Activated CD4-positive, CD25-positive, alpha-beta regulatory T cell treated with anti-CD3 and anti-CD28 coated beads, Interleukin-2, amount 50 U/mL, for 24 hours (primary cell): Measurements from ENCODE around the gene WDR37.
A peak's percentile ranks its signal among the peaks of the same experiment; 100 is the strongest.

Source experiments
- ATAC-seq, 2 donors: fragments of 150-1000 bp; cut with Tn5 transposase; one replicate each; pipeline ENCODE4 v1.10.0; 2021; ENCODE audit warnings: mild to moderate bottlenecking in 1 of 2, moderate library complexity in 1 of 2

WDR37 gene

DNA sequence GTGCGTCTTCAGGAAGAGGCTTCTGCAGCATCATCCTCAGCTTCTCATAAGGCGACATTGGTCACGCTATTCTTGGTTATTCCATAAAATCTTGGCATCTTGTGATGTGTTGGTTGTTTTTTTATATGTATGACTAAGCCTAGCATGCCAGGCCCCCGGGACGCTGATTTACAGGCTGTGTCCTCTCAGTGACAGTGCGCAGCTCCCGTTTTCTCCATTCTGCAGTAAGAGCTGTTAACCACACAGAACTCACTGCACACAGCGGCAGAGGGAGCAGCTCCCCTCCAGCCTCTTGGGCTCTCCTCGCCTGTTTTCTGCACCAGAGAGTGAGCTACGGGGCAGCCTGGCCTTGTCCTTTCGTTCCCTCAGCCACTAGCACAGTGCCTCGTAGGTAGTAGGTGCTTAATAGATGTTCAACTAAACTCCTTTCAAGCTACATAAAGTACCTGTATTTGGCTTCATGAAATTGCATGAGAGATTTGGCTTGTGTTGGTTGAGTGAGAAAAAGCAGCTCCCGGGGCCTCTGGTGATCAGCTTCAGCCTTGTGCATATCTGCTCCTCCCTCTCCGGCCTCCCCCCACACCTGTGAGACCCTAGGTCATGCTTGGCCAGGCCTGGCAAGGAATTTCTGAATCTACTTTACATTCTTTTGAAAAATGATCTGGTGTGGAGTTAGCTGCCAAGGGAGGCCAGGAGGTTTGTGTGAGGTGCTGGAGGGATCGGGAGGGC is 116.2 kb downstream of the WDR37 start:
- no peak for ATAC-seq

DNA sequence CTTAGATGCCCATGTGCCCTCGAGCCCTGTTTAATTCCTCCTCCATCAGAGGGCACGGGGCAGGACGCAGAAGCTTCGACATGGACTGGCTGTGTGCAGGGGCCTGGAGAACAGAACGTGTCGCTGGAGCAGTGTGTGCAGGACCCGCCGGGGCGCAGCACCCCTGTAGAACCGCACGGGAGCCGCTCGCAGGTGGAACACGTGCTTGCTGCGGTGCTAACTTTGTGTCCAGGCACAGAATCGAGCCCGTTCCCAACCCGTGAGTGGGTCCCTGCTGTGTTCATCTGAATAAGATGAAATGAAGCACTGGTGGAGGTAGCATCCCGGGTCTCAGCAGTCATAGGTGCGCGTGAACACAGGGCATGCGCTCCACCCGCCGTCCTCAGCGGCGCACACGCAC is 116.9 kb downstream of the WDR37 start:
- ATAC-seq: no peak

DNA sequence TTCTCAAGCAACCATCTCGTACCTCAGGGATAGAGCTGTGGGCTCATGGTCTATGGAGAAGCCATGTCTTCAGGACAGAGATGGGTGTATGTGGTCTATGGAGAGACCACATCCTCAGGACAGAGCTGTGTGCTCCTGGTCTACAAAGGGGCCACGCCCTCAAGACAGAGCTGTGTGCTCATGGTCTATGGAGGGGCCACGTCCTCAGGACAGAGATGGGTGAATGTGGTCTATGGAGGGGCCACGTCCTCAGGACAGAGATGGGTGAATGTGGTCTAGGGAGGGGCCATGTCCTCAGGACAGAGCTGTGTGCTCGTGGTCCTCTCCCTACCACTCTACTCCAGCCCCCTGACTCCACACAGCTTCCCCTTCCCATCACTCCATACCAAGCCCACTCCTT is 117.8 kb downstream of the WDR37 start:
- peak in 1 of 2 donors; percentile 24 for ATAC-seq

DNA sequence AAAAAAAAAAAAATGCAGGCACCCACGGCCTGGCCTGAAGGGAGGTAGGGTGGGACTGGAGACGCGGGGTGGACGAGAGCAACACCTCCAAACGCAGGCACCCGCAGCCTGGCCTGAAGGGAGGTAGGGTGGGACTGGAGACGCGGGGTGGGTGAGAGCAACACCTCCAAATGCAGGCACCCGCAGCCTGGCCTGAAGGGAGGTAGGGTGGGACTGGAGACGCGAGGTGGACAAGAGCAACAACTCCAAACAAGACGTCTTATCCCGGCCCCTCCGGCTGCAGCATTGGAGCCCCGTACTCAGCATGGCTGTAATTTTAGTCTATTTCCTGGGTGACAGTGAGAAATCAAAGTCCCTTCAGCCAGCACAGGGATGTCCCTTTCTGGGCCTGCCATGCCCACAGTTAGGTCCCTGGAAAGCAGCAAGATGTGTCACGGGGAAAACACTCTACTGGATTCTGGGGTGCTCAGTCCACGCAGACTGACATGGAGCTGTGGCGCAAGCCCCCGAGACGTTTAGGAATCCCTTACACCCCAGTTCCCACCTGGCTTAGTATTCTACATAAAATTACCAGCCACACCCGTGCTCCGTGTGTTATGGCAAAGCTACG is 119.9 kb downstream of the WDR37 start:
- ATAC-seq: no peak

DNA sequence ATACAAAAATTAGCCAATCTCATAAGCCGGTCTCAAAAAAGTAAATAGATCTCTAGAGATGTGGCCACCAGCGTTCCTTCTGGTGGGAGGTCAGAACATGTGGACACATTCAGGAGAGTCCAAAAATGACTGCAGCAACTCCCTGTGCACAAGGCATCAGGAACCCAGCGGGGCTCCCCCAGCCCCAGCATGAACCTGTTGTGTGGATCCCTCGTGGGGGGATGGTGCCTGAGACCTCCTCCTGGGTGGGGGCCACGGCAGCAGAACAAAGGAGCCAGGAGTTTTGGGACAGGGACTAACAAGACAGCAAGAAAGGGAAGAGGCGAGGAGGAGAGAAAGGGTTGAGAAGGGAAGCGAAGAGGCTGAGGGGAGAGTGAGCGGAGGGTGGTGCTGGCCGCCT is 121.8 kb downstream of the WDR37 start:
- no peak for ATAC-seq

GRCh38 chr10:1178506-1178905 is 122.3 kb downstream of the WDR37 start:
- no peak for ATAC-seq

GRCh38 chr10:1179346-1180070 is 123.3 kb downstream of the WDR37 start:
- no peak for ATAC-seq

DNA sequence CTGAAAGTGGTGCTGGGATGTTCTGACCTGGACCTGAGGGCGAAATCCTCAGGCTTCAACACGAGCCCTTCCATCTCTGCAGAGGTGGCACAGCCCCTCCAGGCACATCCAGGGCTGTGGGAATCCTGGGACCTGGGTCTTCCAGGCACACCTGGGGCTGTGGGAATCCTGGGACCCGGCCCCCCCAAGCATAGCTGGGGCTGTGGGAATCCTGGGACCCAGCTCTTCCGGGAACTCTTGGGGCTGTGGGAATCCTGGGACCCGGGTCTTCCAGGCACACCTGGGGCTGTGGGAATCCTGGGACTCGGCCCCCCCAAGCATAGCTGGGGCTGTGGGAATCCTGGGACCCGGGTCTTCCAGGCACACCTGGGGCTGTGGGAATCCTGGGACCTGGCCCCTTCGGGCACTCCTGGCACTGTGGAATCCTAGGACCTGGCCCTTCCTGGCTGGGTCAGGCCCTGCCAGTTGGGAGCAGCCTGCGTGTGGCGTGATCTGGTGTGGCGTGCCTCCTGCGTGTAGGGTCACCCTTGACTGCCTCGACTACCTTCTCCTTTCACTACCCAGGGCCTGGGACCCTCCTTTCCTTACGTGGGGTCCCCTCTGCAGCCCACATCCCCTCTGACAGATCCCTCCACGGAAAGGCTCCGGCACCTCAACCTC is 124.0 kb downstream of the WDR37 start:
- ATAC-seq: no peak

GRCh38 chr10:1180836-1181235 is 124.7 kb downstream of the WDR37 start:
- ATAC-seq: no peak
